Uterus (tissue), 2 donors: Measurements from ENCODE around the gene GRIK4.

ENCODE experiments used
- CTCF ChIP-seq, 4 experiments: fragments of 200-600 bp in 2 of 4; fragments of 450-650 bp in 2 of 4; sonication (generic) in 2 of 4; IDR thresholded peaks; one replicate each; pipeline ENCODE4 v1.5.1; 2016 to 2019; ENCODE audit warnings: antibody characterized with exemption in 4 of 4, mild to moderate bottlenecking in 2 of 4, moderate library complexity in 1 of 4
- POLR2A ChIP-seq, 2 donors: fragments of 450-650 bp; IDR thresholded peaks; one replicate each; pipeline ENCODE4 v1.6.1; 2016; ENCODE audit warnings: antibody characterized with exemption in 2 of 2, mild to moderate bottlenecking in 1 of 2, moderate library complexity in 1 of 2

DNA sequence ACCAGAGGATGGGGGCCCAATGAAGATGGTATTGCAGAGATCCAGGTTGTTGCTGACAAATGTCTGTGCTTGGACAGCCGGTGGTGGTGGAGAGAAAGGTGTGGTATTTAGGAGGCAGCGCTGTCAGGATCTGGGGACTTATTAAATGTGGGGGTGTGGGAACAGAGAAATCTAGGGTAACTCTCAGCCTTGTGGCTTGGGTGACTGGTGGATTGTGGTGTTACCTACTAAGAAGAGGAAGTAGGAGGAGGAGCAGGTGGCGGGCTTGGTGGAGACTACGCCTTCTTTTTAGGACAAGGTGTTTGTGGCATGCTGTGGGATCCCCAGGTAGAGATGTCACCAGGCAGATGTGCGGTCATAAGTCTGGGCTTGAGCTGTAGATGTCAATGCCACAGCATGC is 144.0 kb downstream of the GRIK4 start:
- TF ChIP-seq CTCF (IDR thresholded peaks at IDR 0.05) (no peak), POLR2A (IDR thresholded peaks at IDR 0.05) (no peak)
